COR-L47 (cell line): Measurements from ENCODE around the gene PDGFD.

ENCODE experiments used
- DNase-seq: peaks from one replicate; lab custom pipeline; 2025; lab: John Stamatoyannopoulos, UW

The PDGFD gene

DNA sequence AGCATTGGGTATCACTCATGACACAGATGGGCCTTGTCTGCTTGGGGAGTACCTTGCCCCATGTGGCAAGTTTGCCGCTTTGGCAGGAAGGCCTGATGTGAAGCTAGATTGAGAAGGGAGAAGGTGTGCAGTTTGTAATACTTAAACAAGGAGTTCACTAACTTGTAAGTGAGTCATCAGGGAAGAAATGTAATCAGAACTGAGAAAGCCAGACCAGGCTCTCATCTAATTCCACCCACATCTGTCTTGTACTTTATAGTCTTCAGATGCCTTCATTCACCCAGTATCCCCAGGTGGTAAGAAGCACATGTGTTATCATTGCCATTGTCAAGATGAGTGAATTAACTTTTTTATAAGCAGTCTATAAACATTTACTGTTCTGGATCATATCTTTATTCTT lies 243.5 kb downstream of the PDGFD start:
- DNase-seq: no peak

GRCh38 chr11:103910721-103911120 lies 253.2 kb downstream of the PDGFD start:
- DNase-seq: no peak

DNA sequence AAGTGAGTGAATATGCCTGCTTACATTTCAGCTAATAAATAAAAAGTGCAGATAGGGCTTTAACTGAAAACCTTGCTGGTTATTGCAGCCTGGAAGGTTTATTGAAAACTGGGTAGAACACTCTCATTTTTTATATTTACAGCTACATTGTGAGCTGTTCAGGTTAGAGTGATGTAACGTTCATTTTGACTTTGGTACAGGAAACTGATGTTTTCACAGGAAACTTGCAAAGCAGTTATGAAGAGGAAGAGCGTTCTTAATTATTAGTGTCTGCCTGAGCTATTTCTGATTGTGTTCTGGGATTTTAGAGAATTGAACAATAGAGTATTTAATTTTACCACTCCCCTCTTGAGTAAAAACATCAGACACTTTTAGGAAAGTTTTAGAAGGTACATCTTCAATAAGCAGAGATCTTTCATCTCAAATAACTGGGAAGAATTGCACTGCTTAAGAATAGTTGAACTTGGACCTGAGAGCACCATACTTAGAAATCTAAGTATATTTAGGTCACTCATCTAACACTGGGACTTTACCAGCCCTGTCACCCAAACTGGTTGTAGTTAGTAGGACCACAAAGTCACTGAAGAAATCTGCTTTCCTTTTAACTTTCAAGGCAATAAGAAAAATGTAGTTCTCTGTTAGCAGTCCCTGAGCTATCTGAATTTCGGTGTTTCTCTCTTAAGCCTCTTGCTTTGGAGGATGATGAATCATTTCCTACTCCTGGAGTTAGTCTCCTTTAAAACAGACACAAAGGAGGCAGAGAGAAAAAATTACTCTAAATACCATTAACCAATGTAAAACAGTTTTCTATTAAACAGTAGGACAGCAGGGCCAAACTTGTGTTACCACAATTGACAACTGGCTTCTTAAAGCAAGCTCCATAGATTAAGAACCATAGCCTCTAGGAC lies 256.1 kb downstream of the PDGFD start:
- DNase-seq: no peak

DNA sequence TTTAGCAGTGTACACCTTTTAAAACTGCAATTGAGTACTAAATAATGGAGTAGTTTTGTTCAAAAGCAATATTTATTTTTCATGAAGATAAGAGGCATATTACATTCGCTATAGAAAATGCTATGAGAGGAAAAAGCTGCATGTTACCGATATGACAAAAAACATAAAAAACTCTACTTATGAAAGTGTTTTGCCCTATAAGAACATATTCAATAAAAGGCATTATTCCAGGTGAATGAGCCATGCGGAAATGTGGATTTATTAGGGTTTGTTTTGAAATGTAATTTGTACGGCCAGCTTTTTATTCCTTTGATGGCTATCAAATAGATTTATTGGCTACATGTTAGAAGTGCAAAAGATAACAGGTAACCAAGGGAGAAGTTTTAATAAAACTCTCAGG lies 256.8 kb downstream of the PDGFD start:
- DNase-seq: no peak

- DNase-seq: no peak
Observed at GRCh38 chr11:103906291-103906867, 257.6 kb downstream of the PDGFD start.

DNA sequence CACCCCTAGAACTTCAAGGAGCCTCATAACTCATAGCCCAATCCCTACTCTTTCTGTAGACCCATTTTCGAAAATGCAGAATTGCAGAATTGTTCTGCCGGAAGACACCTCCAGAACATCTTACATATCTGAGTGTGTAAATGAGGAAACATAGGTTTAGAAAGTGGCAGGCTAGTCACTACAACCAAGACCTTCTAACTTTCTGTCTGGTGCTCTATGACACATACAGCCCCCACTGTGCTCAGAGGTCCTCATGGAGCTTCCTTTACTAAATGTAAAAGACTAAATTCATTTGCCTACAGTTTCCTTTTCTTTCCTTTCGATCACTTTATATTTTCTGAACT lies 259.7 kb downstream of the PDGFD start:
- no peak for DNase-seq

- no peak for DNase-seq
Observed at GRCh38 chr11:103903621-103904323, 260.2 kb downstream of the PDGFD start.

GRCh38 chr11:103902994-103903393 lies 261.0 kb downstream of the PDGFD start:
- no peak for DNase-seq

DNA sequence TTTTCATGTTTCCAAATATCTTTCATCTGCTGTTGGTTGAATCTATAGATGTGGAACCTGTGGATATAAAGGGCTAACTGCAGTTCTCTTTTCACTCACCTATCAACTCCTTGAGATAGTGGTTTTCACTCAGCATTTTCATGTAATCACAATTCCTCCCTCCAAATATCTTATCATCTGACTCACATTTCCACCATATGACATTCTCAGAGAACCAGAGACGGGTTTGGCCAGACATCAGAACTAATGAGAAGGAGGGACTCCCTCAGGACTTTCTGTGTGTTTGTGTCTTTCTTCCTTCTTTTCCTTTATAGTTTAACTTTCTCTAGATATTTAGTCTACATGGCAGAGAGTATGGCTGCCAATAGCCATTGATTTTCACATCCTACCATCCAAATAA lies 262.3 kb downstream of the PDGFD start:
- DNase-seq: no peak

GRCh38 chr11:103898577-103899336 lies 265.2 kb downstream of the PDGFD start:
- no peak for DNase-seq

DNA sequence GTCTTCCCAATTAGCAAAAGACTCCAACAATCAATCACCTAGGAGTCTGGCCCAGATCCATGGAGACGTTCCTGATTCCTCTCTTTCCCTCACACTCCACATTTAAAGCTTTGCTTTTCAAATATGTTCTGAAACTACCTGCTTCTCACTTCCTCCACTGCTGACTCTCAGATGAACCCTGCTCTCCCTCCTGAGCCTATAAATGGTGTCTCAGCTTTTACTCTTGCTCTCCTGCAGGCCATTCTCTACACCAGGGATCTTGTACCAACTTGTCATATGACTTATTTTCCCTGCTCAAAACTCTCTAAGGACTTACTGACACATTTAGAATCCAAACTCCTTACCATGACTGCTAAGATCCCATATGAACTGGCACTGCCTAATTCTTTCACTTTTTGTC lies 265.9 kb downstream of the PDGFD start:
- DNase-seq: no peak

GRCh38 chr11:103897160-103897936 lies 266.6 kb downstream of the PDGFD start:
- DNase-seq: no peak

DNA sequence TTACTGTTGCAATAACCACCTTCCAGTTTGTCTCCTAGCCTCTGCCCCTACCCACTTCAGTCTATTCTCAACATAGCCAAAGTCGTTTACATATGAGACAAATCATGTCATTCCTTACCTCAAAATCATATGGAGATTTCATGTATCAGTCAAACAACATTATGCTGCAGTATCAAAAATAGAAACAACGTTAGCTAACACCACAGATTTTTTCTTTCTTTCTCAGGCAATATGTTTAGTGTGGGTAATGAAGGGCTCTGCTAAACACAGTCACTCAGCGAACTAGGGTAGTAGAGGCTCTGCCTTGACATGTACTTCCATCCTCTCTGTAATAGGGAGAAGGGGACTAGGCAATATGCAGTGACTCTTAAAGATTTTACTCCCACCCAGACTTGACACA lies 268.8 kb downstream of the PDGFD start:
- DNase-seq: no peak

- DNase-seq: no peak
Observed at GRCh38 chr11:103894673-103895072, 269.3 kb downstream of the PDGFD start.

DNA sequence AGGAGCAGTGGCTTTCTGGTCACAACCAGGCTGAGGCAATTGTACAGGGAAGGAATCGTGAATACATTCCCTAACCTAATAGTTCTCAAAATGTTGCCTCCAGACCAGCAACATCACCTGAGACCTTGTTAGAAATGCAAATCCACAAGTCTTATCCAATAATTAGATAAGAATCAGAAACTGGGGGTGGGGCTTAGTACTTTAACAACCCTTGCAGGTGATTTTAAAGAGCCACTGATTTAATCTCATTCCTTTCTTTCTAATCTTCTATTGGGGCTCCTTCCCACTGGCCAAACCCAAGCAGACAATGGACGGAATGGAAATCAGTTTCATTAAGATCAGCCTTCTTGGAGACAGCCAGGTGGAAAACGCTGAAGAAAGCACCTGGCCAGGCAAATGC lies 269.9 kb downstream of the PDGFD start:
- DNase-seq: no peak

DNA sequence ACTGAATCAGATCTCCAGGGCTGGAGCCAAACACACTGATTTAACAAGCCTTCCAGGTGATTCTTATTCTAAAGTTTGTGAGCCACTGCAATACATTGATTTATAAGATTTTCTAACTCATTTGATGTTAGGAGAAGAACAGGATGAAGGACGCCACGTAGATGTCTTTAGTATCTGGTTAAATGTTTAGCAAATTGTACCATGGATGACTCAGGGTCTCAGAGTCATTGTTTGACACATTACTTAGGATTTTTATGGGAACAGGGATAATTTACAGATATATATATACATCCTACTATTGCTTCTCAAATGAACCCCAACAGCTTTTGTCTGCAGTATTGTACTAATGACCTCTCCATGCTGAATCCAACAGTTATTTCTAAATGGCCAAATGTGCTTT lies 270.6 kb downstream of the PDGFD start:
- DNase-seq: no peak

GRCh38 chr11:103892603-103893002 lies 271.3 kb downstream of the PDGFD start:
- DNase-seq: no peak

- no peak for DNase-seq
Observed at GRCh38 chr11:103890654-103891053, 273.3 kb downstream of the PDGFD start.

DNA sequence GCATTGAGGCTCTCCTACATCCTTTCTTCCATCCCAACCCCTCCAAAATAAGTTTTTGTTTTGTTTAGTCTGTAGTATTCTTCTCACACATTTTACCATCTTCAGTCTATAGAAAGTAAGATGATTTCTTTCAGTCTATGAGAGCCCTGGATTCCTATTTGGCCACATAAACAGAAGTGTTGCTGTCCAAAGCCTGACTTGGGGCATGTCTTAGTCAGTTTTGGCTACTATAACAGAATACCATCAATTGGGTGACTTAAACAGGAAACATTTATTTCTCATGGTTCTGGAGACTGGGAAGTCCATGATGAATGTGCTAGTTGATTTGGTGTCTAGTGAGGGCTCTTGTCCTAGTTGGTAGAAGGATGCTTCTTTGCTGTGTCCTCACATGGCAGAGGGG lies 274.3 kb downstream of the PDGFD start:
- no peak for DNase-seq

GRCh38 chr11:103888541-103888951 lies 275.4 kb downstream of the PDGFD start:
- DNase-seq: no peak

DNA sequence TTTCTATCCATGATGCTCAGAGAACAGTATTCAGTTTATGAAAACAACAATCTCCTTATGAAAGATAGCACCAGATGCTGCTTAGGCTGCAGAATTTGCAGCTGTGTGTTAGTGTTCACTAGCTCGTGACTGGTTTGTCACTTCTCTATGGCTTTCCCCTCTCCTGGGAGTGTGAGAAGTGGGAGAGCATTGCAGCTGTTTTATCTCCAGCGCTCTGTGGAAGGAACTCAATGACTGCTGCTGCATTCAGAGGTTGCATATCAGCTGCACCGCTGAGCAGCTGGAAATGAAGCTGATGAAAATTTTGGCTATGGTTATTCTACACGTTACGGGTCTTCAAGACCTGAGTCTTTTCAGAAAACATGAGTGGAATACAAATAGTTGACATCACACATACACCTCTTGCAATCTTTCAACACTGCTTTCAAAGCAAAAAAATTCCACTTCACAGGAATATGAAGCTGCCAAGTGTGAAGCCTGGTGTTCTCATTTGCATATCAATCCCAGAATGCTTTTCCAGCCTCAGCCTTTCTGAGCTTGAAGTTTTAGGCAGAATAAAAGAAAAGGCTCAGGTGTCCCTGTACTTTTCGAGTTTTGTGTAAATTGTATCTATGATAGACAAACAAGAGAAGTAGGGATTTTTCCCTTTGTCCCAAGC lies 276.8 kb downstream of the PDGFD start:
- no peak for DNase-seq
